T-cell (primary cell): ENCODE data around the gene SUN2. TPM values are rescaled to one million over a fixed set of nuclear protein-coding genes. Genes with fewer than 3 reads are reported as not detected.

Experiments used
- ATAC-seq, 4 experiments: fragments of 200-7000 bp in 3 of 4; fragments of 150-1000 bp in 1 of 4; cut with Tn5 transposase; replicated peaks in 1 of 4; 1 replicate in 3 of 4; 2 replicates in 1 of 4; pipeline ENCODE4 v1.10.0; 2021; ENCODE audit warnings: moderate library complexity in 3 of 4, mild to moderate bottlenecking in 2 of 4, moderate number of reproducible peaks in 1 of 4
- CTCF ChIA-PET, 2 donors: fragments of 300-600 bp; sonication (Branson Sonifier 250); formaldehyde crosslinking; loops; one replicate each; lab custom pipeline; 2022; ENCODE audit warnings: antibody characterized with exemption in 2 of 2; lab: Charles Lee
- POLR2A ChIA-PET, 2 donors: fragments of 300-600 bp; sonication (Branson Sonifier 250); formaldehyde crosslinking; loops; one replicate each; lab custom pipeline; 2022; ENCODE audit warnings: antibody characterized with exemption in 2 of 2; lab: Charles Lee
- DNase-seq, 35 experiments: peaks; one replicate each; pipeline versions ENCODE4 v3.0.0 to v3.0.0-alpha.2; 2013 to 2023
- H3K27ac ChIP-seq: one replicate; pipeline ENCODE4 v1.5.1; 2013; ENCODE audit warnings: low read length
- H3K27me3 ChIP-seq, 2 experiments: replicated peaks in 1 of 2; 1 replicate in 1 of 2; 2 replicates in 1 of 2; pipeline versions ENCODE4 v1.6.1 to v1.7.0; 2013; ENCODE audit warnings: low read length in 1 of 2, mixed read lengths in 1 of 2; ENCODE audit not compliant: control insufficient read depth in 2 of 2, insufficient read depth in 2 of 2; ENCODE audit errors: extremely low read depth in 1 of 2
- H3K36me3 ChIP-seq, 2 donors: 1 replicate in 1 of 2; 2 replicates in 1 of 2; pipeline versions ENCODE4 v1.6.1 to v1.7.0; 2013; ENCODE audit warnings: low read length in 1 of 2; ENCODE audit not compliant: control insufficient read depth in 2 of 2, insufficient read depth in 1 of 2; ENCODE audit errors: extremely low read depth in 1 of 2
- H3K4me1 ChIP-seq, 2 experiments: 1 replicate in 1 of 2; 2 replicates in 1 of 2; pipeline versions ENCODE4 v1.6.1 to v1.7.0; 2013; ENCODE audit warnings: low read length in 2 of 2, mixed read lengths in 1 of 2; ENCODE audit not compliant: insufficient read depth in 2 of 2, control insufficient read depth in 1 of 2; ENCODE audit errors: extremely low read depth in 1 of 2
- H3K4me3 ChIP-seq, 2 donors: 1 replicate in 1 of 2; 2 replicates in 1 of 2; pipeline versions ENCODE4 v1.5.1 to v1.7.0; 2013; ENCODE audit warnings: mild to moderate bottlenecking in 2 of 2, low read length in 1 of 2, moderate library complexity in 1 of 2; ENCODE audit not compliant: control insufficient read depth in 1 of 2; ENCODE audit errors: extremely low read depth in 1 of 2
- H3K9me3 ChIP-seq: 2 replicates; pipeline ENCODE4 v1.7.0; 2013
- H3K27ac Mint-ChIP-seq, 2 donors: one replicate each; pipeline ENCODE4 v1.8.0; 2020 to 2021; ENCODE audit warnings: mild to moderate bottlenecking in 2 of 2, mixed read lengths in 2 of 2
- H3K27me3 Mint-ChIP-seq, 2 donors: one replicate each; pipeline ENCODE4 v1.8.0; 2021 to 2022; ENCODE audit warnings: mixed read lengths in 2 of 2
- H3K36me3 Mint-ChIP-seq: one replicate; pipeline ENCODE4 v1.8.0; 2021; ENCODE audit warnings: mixed read lengths
- H3K4me1 Mint-ChIP-seq, 3 donors: one replicate each; pipeline ENCODE4 v1.8.0; 2020 to 2022; ENCODE audit warnings: mixed read lengths in 3 of 3, mild to moderate bottlenecking in 1 of 3
- H3K4me3 Mint-ChIP-seq, 3 donors: one replicate each; pipeline ENCODE4 v1.8.0; 2020 to 2022; ENCODE audit warnings: mild to moderate bottlenecking in 3 of 3, mixed read lengths in 3 of 3, moderate library complexity in 3 of 3
- H3K9me3 Mint-ChIP-seq, 3 donors: one replicate each; pipeline ENCODE4 v1.8.0; 2020 to 2022; ENCODE audit warnings: mixed read lengths in 3 of 3
- WGBS: methylation state at CpG from one replicate; pipeline ENCODE4 v1.1.5; 2013; ENCODE audit warnings: missing lambda C conversion rate; ENCODE audit not compliant: insufficient coverage; 5-methylcytosine and 5-hydroxymethylcytosine counted together
- total RNA-seq, 35 experiments: library from RNA in 6 of 35; stranded (reverse) in 6 of 35; fragments of 120-200 nt in 1 of 35; gene quantifications; one replicate each; pipeline versions ENCODE4 v1.2.1 to v1.2.4 and lab custom pipeline; 2013 to 2026

SUN2 gene
- total RNA-seq, 5 donors from 2014 or later (not counting 1 experiment from before 2014, with no cell fraction given), result 526 to 1,075 (median 979) TPM

DNA sequence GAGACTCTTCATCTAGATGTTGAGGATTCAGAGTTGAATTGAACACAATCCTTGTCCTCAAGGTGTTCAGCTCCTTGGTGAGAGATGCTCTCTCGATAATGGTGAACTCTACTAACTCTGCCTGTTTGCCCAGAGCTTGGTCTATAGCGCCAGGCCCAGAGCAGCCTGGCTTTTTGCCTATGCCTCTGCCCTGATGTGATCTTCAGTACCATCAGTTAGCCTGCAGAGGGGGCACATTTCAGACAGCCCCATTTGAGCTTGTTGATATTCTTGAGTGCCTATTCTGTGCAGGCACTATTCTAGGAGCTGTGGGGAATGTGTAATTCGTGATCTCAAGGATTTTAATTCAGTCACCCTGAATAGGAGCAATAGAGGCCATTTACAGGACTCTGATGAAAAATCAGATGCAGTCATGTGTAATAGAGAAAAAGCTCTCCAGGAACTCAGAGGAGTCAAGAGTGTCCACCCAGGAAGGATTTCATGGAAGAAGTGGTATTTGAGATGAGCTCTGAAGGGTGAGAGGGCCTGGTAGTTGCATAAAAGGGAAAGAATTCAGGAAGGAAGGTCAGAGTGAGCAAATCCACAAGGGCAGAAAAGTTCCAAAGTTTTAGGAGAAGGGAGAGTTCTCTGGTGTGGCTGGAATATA lies 30.7 kb downstream of the SUN2 start:
- peak in 27 of 35 experiments; percentile 19 to 69 (median 35) for DNase-seq
- H3K27me3 Mint-ChIP-seq, result no peaks in the 10 kb centered on the region
- ChIA-PET POLR2A (interaction anchor here in 1 of 2 donors (0.6 to 1.4 kb wide), 3 partner anchors 10 to 1561 kb away, joined by 3 read pairs; no protein-coding TSS in a partner anchor), CTCF (interaction anchor here (0.6 to 2.1 kb wide), 19 partner anchors 8 to 278 kb away, joined by 3 to 10 read pairs (median 3); partner anchors contain the start of genes GTPBP1 (in 1 of the 2) and TOMM22 (in 1 of the 2))
- no peaks in the 10 kb centered on the region for H3K9me3 ChIP-seq
- H3K27ac Mint-ChIP-seq, result peak overlapping the region; percentile 83 to 84
- H3K4me1 Mint-ChIP-seq, result peaks cover 8 to 11% (median 11%) of the 10 kb centered on the region in 3 donors
- peaks cover 74% of the 10 kb centered on the region for H3K36me3 Mint-ChIP-seq
- no peak overlapping the region for H3K4me3 Mint-ChIP-seq
- no peaks in the 10 kb centered on the region for H3K9me3 Mint-ChIP-seq
- H3K27me3 ChIP-seq, result no peaks in the 10 kb centered on the region
- peak; percentile 58 to 81 (median 65) for ATAC-seq
- WGBS, result 75% methylated on average over 3 of the region's 3 CpGs
- H3K4me1 ChIP-seq, result peaks cover 0 to 8% of the 10 kb centered on the region in 2 experiments
- no peak overlapping the region for H3K4me3 ChIP-seq
- peaks cover 33 to 89% of the 10 kb centered on the region in 2 donors for H3K36me3 ChIP-seq
- H3K27ac ChIP-seq, result no peak overlapping the region

DNA sequence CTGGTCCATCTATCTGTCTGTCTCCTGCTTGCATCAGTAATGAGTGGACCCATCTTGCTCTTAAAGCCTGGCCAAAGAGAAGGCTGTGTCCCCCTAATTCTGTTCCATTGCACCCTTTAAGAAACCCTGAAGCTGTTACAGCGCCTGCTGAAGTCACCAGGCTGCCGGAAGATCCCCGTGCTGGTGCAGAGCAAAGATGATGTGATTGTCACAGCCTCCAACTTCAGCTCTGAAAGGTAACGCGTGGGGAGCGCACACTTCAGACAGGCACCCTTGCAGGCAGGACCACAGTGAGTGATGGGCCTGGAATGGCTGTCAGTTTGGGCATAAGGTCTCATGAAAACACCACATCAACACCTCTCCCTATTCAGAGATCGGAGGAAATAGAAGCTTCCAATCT lies 31.6 kb downstream of the SUN2 start:
- 91% methylated on average over 4 of the region's 7 CpGs for WGBS
- H3K9me3 Mint-ChIP-seq, result no peaks in the 10 kb centered on the region
- H3K27ac Mint-ChIP-seq, result peak overlapping the region in 1 of 2 donors; percentile 31
- Histone ChIP-seq H3K4me1 (peaks cover 0 to 6% of the 10 kb centered on the region in 2 experiments), H3K9me3 (no peaks in the 10 kb centered on the region), H3K27me3 (no peaks in the 10 kb centered on the region), H3K36me3 (peaks cover 27 to 85% of the 10 kb centered on the region in 2 donors), H3K27ac (no peak overlapping the region), H3K4me3 (no peak overlapping the region)
- no peak overlapping the region for H3K4me3 Mint-ChIP-seq
- H3K4me1 Mint-ChIP-seq, result peaks cover 8 to 10% (median 10%) of the 10 kb centered on the region in 3 donors
- peaks cover 70% of the 10 kb centered on the region for H3K36me3 Mint-ChIP-seq
- no peak for DNase-seq
- H3K27me3 Mint-ChIP-seq, result no peaks in the 10 kb centered on the region
- ChIA-PET POLR2A (interaction anchor here in 1 of 2 donors (1.2 to 1.4 kb wide), 2 partner anchors 10 to 15 kb away, joined by 3 read pairs; no protein-coding TSS in a partner anchor), CTCF (interaction anchor here (0.6 to 2.1 kb wide), 13 partner anchors 8 to 279 kb away, joined by 3 to 10 read pairs (median 3); partner anchors contain the start of gene GTPBP1 (in 1 of the 2))
- ATAC-seq, result no peak

DNA sequence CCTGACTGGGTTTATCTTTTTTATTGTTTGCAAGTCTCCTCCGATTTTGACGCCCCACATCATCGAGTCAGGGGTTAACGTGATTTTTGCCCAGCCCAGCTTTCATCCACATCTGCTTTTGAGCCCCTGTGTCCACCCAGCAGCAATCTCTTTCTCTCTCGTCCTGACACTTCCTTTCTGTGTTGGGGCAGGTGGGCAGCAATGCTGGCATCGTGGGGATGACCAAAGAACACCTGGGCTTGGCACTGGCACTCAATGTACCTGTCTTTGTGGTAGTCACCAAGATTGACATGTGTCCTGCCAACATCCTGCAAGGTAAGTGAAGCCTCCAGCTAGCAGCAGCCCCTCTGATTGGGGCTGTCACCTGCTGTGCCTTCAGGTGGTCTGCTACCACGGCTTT lies 34.2 kb downstream of the SUN2 start:
- Histone ChIP-seq H3K36me3 (peaks cover 10 to 81% of the 10 kb centered on the region in 2 donors), H3K4me1 (no peaks in the 10 kb centered on the region), H3K9me3 (no peaks in the 10 kb centered on the region), H3K27me3 (no peaks in the 10 kb centered on the region), H3K4me3 (no peak overlapping the region), H3K27ac (no peak overlapping the region)
- H3K9me3 Mint-ChIP-seq, result no peaks in the 10 kb centered on the region
- no peak overlapping the region for H3K27ac Mint-ChIP-seq
- 98% methylated on average over 6 of the region's 7 CpGs for WGBS
- ATAC-seq (no peak), DNase-seq (no peak)
- ChIA-PET POLR2A (interaction anchor here (0.6 to 0.9 kb wide), 2 partner anchors 9 to 34 kb away, joined by 4 to 7 read pairs; no protein-coding TSS in a partner anchor), CTCF (interaction anchor here in 1 of 2 donors (0.9 to 1.6 kb wide), 2 partner anchors 14 to 16 kb away, joined by 3 to 6 read pairs; partner anchors contain the start of gene GTPBP1)
- H3K27me3 Mint-ChIP-seq, result no peaks in the 10 kb centered on the region
- H3K4me3 Mint-ChIP-seq, result no peak overlapping the region
- peaks cover 12 to 17% (median 12%) of the 10 kb centered on the region in 3 donors for H3K4me1 Mint-ChIP-seq
- peaks cover 59% of the 10 kb centered on the region for H3K36me3 Mint-ChIP-seq

DNA sequence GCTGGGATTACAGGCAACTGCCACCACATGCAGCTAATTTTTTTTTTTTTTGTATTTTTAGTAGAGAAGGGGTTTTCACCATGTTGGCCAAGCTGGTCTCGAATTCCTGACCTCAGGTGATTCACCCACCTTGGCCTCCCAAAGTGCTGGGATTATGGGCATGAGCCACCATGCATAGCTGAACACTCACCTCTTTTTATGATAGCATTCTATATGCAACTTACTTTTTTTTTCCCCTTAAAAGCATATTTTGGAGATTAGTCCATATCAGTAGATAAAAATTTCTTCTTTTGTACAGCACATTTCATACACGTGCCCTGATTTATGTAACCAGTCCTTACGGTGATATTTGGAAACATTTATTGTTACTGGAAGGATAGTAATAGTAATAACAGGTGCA lies 35.4 kb downstream of the SUN2 start:
- no peak overlapping the region for H3K4me3 Mint-ChIP-seq
- peaks cover 13 to 18% (median 14%) of the 10 kb centered on the region in 3 donors for H3K4me1 Mint-ChIP-seq
- H3K9me3 Mint-ChIP-seq, result no peaks in the 10 kb centered on the region
- Histone ChIP-seq H3K36me3 (peaks cover 9 to 81% of the 10 kb centered on the region in 2 donors), H3K9me3 (no peaks in the 10 kb centered on the region), H3K27me3 (no peaks in the 10 kb centered on the region), H3K4me3 (no peak overlapping the region), H3K27ac (no peak overlapping the region), H3K4me1 (peaks cover 0 to 4% of the 10 kb centered on the region in 2 experiments)
- ATAC-seq, result no peak
- DNase-seq, result no peak
- POLR2A ChIA-PET, result interaction anchor here (0.7 kb wide), 2 partner anchors 8 to 19 kb away, joined by 4 read pairs; no protein-coding TSS in a partner anchor
- WGBS, result no CpG with 5 or more reads among the region's 3 CpGs
- H3K27me3 Mint-ChIP-seq, result no peaks in the 10 kb centered on the region
- CTCF ChIA-PET, result no interaction called here
- peaks cover 56% of the 10 kb centered on the region for H3K36me3 Mint-ChIP-seq
- no peak overlapping the region for H3K27ac Mint-ChIP-seq

DNA sequence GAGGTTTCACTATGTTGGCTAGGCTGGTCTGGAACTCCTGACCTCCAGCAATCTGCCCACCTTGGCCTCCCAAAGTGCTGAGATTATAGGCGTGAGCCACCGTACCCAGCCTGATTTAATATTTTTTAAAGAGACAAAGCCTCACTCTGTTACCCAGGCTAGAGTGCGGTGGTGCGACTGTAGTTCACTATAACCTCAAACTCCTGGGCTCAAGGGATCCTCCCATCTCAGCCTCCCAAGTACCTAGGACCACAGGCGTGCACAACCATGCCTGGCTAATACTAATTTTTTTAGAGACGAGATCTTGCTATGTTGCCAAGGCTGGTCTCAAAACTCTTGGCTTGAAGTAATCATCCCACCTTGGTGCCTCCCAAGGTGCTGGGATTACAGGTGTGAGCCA lies 36.6 kb downstream of the SUN2 start:
- H3K27ac Mint-ChIP-seq, result no peak overlapping the region
- CTCF ChIA-PET, result interaction anchor here in 1 of 2 donors (0.7 kb wide), 1 partner anchor 28 kb away, joined by 3 read pairs; no protein-coding TSS in a partner anchor
- Histone ChIP-seq H3K9me3 (no peaks in the 10 kb centered on the region), H3K4me1 (peaks cover 0 to 8% of the 10 kb centered on the region in 2 experiments), H3K36me3 (peaks cover 9 to 77% of the 10 kb centered on the region in 2 donors), H3K27me3 (no peaks in the 10 kb centered on the region), H3K27ac (no peak overlapping the region), H3K4me3 (no peak overlapping the region)
- ATAC-seq (no peak), DNase-seq (no peak)
- peaks cover 47% of the 10 kb centered on the region for H3K36me3 Mint-ChIP-seq
- no peaks in the 10 kb centered on the region for H3K27me3 Mint-ChIP-seq
- no peaks in the 10 kb centered on the region for H3K9me3 Mint-ChIP-seq
- 95% methylated on average over 5 of the region's 6 CpGs for WGBS
- peaks cover 16 to 22% (median 17%) of the 10 kb centered on the region in 3 donors for H3K4me1 Mint-ChIP-seq
- H3K4me3 Mint-ChIP-seq, result no peak overlapping the region
- POLR2A ChIA-PET, result interaction anchor here in 1 of 2 donors (0.9 kb wide), 1 partner anchor 29 kb away, joined by 6 read pairs; no protein-coding TSS in a partner anchor

DNA sequence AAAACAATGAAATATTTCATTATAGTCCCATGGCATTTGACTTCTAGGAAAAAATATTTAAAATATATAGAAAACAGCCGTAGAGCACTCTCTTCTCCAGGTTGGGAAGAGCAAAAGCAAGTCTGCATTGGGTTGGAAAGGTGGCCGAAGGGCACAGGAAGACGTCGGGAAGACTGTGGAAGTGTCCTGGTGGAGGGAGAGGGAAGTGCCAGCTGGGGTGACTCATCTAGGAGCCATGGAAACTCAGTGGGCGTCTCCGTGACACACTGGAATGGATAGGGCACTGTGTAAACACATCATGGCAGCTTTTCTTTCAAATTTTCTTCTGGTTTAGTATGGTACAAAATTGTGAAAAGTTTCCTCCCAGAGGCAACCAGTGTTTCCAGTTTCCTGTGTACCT lies 37.4 kb downstream of the SUN2 start:
- DNase-seq (no peak), ATAC-seq (no peak)
- Histone ChIP-seq H3K36me3 (peaks cover 12 to 69% of the 10 kb centered on the region in 2 donors), H3K9me3 (no peaks in the 10 kb centered on the region), H3K4me3 (no peak overlapping the region), H3K27me3 (no peaks in the 10 kb centered on the region), H3K4me1 (peaks cover 0 to 13% of the 10 kb centered on the region in 2 experiments), H3K27ac (no peak overlapping the region)
- peaks cover 44% of the 10 kb centered on the region for H3K36me3 Mint-ChIP-seq
- WGBS, result 85% methylated on average over 5 of the region's 6 CpGs
- no peak overlapping the region for H3K4me3 Mint-ChIP-seq
- no peaks in the 10 kb centered on the region for H3K27me3 Mint-ChIP-seq
- peaks cover 21 to 30% (median 24%) of the 10 kb centered on the region in 3 donors for H3K4me1 Mint-ChIP-seq
- H3K27ac Mint-ChIP-seq, result no peak overlapping the region
- ChIA-PET POLR2A (interaction anchor here in 1 of 2 donors (1.1 kb wide), 1 partner anchor 13 kb away, joined by 4 read pairs; the partner anchor contains the start of gene GTPBP1), CTCF (interaction anchor here in 1 of 2 donors (0.7 kb wide), 1 partner anchor 29 kb away, joined by 3 read pairs; no protein-coding TSS in a partner anchor)
- H3K9me3 Mint-ChIP-seq, result no peaks in the 10 kb centered on the region
